Stimulated activated naive CD8-positive, alpha-beta T cell treated with anti-CD3 and anti-CD28 coated beads, Interleukin-15, amount 100 ng/mL, for 72 hours (primary cell): ENCODE measurements around the gene PCBD1.

Experiments used
- ATAC-seq: fragments of 150-1000 bp; cut with Tn5 transposase; 2 replicates; pipeline ENCODE4 v1.10.0; 2021; ENCODE audit warnings: mild to moderate bottlenecking, moderate library complexity
- DNase-seq, 2 donors: peaks; one replicate each; pipeline ENCODE4 v3.0.0; 2021 to 2022
- H3K27ac Mint-ChIP-seq, 2 donors: one replicate each; pipeline ENCODE4 v1.8.0; 2022; ENCODE audit warnings: mild to moderate bottlenecking in 2 of 2, mixed read lengths in 2 of 2, moderate library complexity in 2 of 2
- H3K27me3 Mint-ChIP-seq: one replicate; pipeline ENCODE4 v1.8.0; 2022; ENCODE audit warnings: mixed read lengths
- H3K4me1 Mint-ChIP-seq: one replicate; pipeline ENCODE4 v1.8.0; 2022; ENCODE audit warnings: mild to moderate bottlenecking, mixed read lengths
- H3K4me3 Mint-ChIP-seq, 2 donors: one replicate each; pipeline ENCODE4 v1.8.0; 2022; ENCODE audit warnings: mild to moderate bottlenecking in 2 of 2, mixed read lengths in 2 of 2, moderate library complexity in 1 of 2
- H3K9me3 Mint-ChIP-seq, 2 donors: one replicate each; pipeline ENCODE4 v1.8.0; 2022; ENCODE audit warnings: mixed read lengths in 2 of 2

PCBD1 gene

GRCh38 chr10:70910486-70911341 lies 22.3 kb upstream of the PCBD1 start:
- no peak for ATAC-seq
- no peak for DNase-seq
- no peaks in the 10 kb centered on the region for H3K4me1 Mint-ChIP-seq
- peaks cover 7% of the 10 kb centered on the region for H3K27me3 Mint-ChIP-seq
- H3K4me3 Mint-ChIP-seq: no peak overlapping the region
- H3K9me3 Mint-ChIP-seq: peaks cover 0 to 6% of the 10 kb centered on the region in 2 donors
- H3K27ac Mint-ChIP-seq: peak overlapping the region in 1 of 2 donors; percentile 43

DNA sequence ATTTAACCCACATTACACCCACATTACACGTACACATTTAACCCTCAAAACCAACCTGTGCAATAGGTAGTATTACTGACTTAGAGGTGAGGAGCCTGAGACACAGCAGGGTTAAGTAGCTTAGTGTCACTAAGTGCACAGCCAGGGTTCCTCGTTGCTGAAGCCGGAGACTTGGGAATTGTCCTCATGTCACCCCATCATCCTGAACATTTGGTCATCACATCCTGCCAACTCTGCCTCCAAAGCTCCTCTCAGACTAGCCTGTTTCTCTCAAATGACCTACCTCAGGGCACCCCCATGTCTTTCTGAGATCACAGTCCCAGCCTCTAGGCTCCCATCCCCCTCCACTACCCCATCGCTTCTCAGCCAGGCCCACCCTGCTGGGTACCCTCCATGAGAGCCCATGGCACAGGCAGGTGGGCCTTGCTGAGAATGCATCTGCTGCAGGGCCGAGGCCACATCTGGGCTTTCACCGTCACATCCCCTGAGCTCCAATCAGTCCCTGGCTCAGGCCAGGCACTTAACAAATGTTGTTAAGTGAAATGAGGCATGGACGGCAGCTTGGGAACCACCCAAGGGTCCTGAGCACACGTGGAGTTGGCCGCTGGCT lies 21.1 kb upstream of the PCBD1 start:
- ATAC-seq (no peak), DNase-seq (no peak)
- Mint-ChIP-seq H3K4me1 (no peaks in the 10 kb centered on the region), H3K9me3 (peaks cover 0 to 6% of the 10 kb centered on the region in 2 donors), H3K27ac (no peak overlapping the region), H3K4me3 (no peak overlapping the region), H3K27me3 (peaks cover 2% of the 10 kb centered on the region)

GRCh38 chr10:70908406-70909296 lies 20.3 kb upstream of the PCBD1 start:
- Mint-ChIP-seq H3K27ac (no peak overlapping the region), H3K9me3 (peaks cover 0 to 6% of the 10 kb centered on the region in 2 donors), H3K4me3 (no peak overlapping the region), H3K27me3 (no peaks in the 10 kb centered on the region), H3K4me1 (no peaks in the 10 kb centered on the region)
- DNase-seq: no peak
- no peak for ATAC-seq

DNA sequence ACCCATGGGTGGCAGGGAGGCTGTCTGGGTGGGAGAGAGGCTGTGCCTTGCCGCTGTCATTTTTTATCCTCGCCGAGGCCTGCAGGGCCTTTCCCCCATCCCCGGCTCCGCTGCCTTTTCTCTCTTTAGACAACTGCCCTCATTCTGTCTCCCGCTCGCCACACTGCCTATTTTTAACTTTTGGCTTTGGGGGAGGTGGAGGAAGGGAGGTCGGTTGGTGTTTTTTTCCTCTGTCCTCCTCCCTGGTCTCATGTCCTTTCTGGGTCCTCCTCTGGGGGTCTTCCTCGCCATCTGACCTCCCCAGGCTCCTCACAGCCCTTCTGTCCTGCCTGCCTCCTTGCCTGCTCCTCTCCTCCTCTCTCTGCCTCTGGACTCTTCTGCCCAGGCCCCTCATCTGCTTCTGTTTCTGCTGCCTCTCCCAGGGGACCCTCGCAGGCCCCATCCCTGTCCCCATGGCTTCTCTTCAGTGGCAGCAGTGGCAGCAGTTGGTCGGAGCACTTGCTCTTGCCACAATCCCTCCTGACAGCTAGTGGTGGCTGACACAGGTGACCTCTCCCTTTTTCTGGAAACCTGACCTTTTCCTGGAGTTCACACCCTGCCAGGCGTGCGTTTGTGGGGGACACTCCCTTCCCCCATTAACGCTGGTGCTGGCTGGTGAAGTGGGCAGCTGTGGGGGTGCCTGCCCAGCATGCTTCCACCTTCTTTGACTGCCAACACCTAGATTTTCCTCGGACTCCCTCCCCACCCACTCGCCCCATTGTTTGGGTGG lies 19.5 kb upstream of the PCBD1 start:
- H3K4me3 Mint-ChIP-seq: no peak overlapping the region
- ATAC-seq (no peak), DNase-seq (no peak)
- H3K27ac Mint-ChIP-seq: peak overlapping the region in 1 of 2 donors; percentile 38
- no peaks in the 10 kb centered on the region for H3K4me1 Mint-ChIP-seq
- H3K9me3 Mint-ChIP-seq: peaks cover 0 to 6% of the 10 kb centered on the region in 2 donors
- peaks cover 7% of the 10 kb centered on the region for H3K27me3 Mint-ChIP-seq

- H3K4me3 Mint-ChIP-seq: no peak overlapping the region
- peaks cover 8% of the 10 kb centered on the region for H3K27me3 Mint-ChIP-seq
- ATAC-seq (no peak), DNase-seq (no peak)
- peaks cover 0 to 3% of the 10 kb centered on the region in 2 donors for H3K9me3 Mint-ChIP-seq
- no peak overlapping the region for H3K27ac Mint-ChIP-seq
- no peaks in the 10 kb centered on the region for H3K4me1 Mint-ChIP-seq
These were observed 18.7 kb upstream of the PCBD1 start for GRCh38 chr10:70906953-70907636.

GRCh38 chr10:70906031-70906783 lies 17.8 kb upstream of the PCBD1 start:
- DNase-seq (no peak), ATAC-seq (no peak)
- H3K4me3 Mint-ChIP-seq: no peak overlapping the region
- no peaks in the 10 kb centered on the region for H3K4me1 Mint-ChIP-seq
- peak overlapping the region; percentile 7 to 90 for H3K27ac Mint-ChIP-seq
- H3K9me3 Mint-ChIP-seq: no peaks in the 10 kb centered on the region
- H3K27me3 Mint-ChIP-seq: peaks cover 8% of the 10 kb centered on the region

- ATAC-seq: no peak
These were observed 17.0 kb upstream of the PCBD1 start for GRCh38 chr10:70905071-70906021.

GRCh38 chr10:70903262-70903921 lies 15.0 kb upstream of the PCBD1 start:
- peaks cover 8% of the 10 kb centered on the region for H3K27me3 Mint-ChIP-seq
- ATAC-seq: peak; percentile 28

More at GRCh38 chr10:70905071-70906021, 17.0 kb upstream of the PCBD1 start:
- no peak overlapping the region for H3K27ac Mint-ChIP-seq
- DNase-seq: no peak
- H3K4me3 Mint-ChIP-seq: no peak overlapping the region
- H3K9me3 Mint-ChIP-seq: no peaks in the 10 kb centered on the region
- H3K27me3 Mint-ChIP-seq: peaks cover 8% of the 10 kb centered on the region
- no peaks in the 10 kb centered on the region for H3K4me1 Mint-ChIP-seq

GRCh38 chr10:70902661-70903261 lies 14.4 kb upstream of the PCBD1 start:
- Mint-ChIP-seq H3K4me3 (no peak overlapping the region), H3K9me3 (no peaks in the 10 kb centered on the region), H3K27me3 (peaks cover 8% of the 10 kb centered on the region), H3K4me1 (no peaks in the 10 kb centered on the region), H3K27ac (peak overlapping the region in 1 of 2 donors; percentile 71)
- ATAC-seq (no peak), DNase-seq (no peak)

More at GRCh38 chr10:70903262-70903921, 15.0 kb upstream of the PCBD1 start:
- Mint-ChIP-seq H3K4me1 (no peaks in the 10 kb centered on the region), H3K9me3 (no peaks in the 10 kb centered on the region), H3K27ac (peak overlapping the region in 1 of 2 donors; percentile 71), H3K4me3 (no peak overlapping the region)
- peak; percentile 34 to 37 for DNase-seq

DNA sequence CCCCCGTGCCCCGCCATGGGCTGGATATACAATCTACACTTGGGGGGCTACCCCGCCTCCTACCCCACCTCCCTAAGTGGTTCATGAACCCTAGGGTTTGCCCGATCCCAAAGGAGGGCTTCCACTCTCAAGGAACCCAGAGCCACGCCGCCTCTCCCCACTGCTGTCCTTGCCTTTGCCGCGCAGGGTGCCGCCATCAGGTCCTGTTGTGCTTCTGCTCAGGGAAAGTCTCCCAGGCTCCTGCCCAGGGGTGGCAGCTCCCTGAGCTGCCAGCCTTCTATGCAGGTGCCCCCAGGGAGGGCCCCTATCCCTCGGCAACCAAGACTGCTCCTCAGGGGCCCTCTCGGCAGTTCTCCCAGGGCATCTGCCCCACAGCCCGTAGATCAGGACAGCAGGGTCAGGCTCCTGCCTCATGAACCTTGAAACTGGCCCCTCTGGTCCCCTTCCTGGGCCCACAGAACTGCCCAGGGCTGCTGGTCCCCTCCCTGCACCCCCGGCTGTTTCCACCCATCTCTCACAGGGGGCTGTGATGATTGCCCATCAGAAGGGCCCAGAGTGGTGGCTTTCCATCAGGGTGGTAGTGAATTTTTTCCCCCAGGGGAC lies 13.0 kb upstream of the PCBD1 start:
- no peak for ATAC-seq
- H3K9me3 Mint-ChIP-seq: no peaks in the 10 kb centered on the region

GRCh38 chr10:70899096-70899495 lies 10.7 kb upstream of the PCBD1 start:
- Mint-ChIP-seq H3K4me3 (no peak overlapping the region), H3K27ac (no peak overlapping the region), H3K9me3 (no peaks in the 10 kb centered on the region), H3K4me1 (peaks cover 5% of the 10 kb centered on the region), H3K27me3 (peaks cover 8% of the 10 kb centered on the region)
- DNase-seq (no peak), ATAC-seq (no peak)

More for the DNA sequence above, 13.0 kb upstream of the PCBD1 start:
- DNase-seq: no peak
- Mint-ChIP-seq H3K4me1 (no peaks in the 10 kb centered on the region), H3K27me3 (peaks cover 8% of the 10 kb centered on the region), H3K27ac (no peak overlapping the region), H3K4me3 (no peak overlapping the region)

GRCh38 chr10:70898687-70899086 lies 10.3 kb upstream of the PCBD1 start:
- Mint-ChIP-seq H3K27ac (no peak overlapping the region), H3K4me1 (peaks cover 6% of the 10 kb centered on the region), H3K4me3 (no peak overlapping the region), H3K27me3 (peaks cover 8% of the 10 kb centered on the region), H3K9me3 (no peaks in the 10 kb centered on the region)
- no peak for ATAC-seq
- DNase-seq: no peak
